Activated CD8-positive, alpha-beta memory T cell treated with anti-CD3 and anti-CD28 coated beads, Interleukin-2, amount 10 ng/mL, durations not matched to agents 7 days and 5 days (primary cell): ENCODE results near the gene CLDN15. TPM values are rescaled to one million over a fixed set of nuclear protein-coding genes. Genes with fewer than 3 reads are reported as not detected.
A peak's percentile ranks its signal among the peaks of the same experiment; 100 is the strongest.
"Not testable (repeated sequence)": the region's sequence is repeated elsewhere in the genome, so short reads cannot be mapped to it uniquely, and the experiment has no call there.

Source experiments
- ATAC-seq: fragments of 150-1000 bp; cut with Tn5 transposase; one replicate; pipeline ENCODE4 v1.10.0; 2021; ENCODE audit warnings: moderate library complexity
- CTCF ChIA-PET: fragments of 350-600 bp; sonication (Branson Sonifier 250); formaldehyde crosslinking; loops from one replicate; lab custom pipeline; 2021; ENCODE audit warnings: antibody characterized with exemption; lab: Charles Lee
- DNase-seq: peaks from one replicate; pipeline ENCODE4 v3.0.0-alpha.2; 2020
- H3K27ac Mint-ChIP-seq: one replicate; pipeline ENCODE4 v1.8.0; 2021; ENCODE audit warnings: mild to moderate bottlenecking, mixed read lengths
- H3K27me3 Mint-ChIP-seq: one replicate; pipeline ENCODE4 v1.8.0; 2021; ENCODE audit warnings: mixed read lengths
- H3K36me3 Mint-ChIP-seq: one replicate; pipeline ENCODE4 v1.8.0; 2021; ENCODE audit warnings: mild to moderate bottlenecking, mixed read lengths
- H3K4me1 Mint-ChIP-seq: one replicate; pipeline ENCODE4 v1.8.0; 2021; ENCODE audit warnings: mixed read lengths
- H3K4me3 Mint-ChIP-seq: one replicate; pipeline ENCODE4 v1.8.0; 2021; ENCODE audit warnings: mild to moderate bottlenecking, moderate library complexity, mixed read lengths
- H3K9me3 Mint-ChIP-seq: one replicate; pipeline ENCODE4 v1.8.0; 2022; ENCODE audit warnings: low read depth, mixed read lengths
- total RNA-seq, 2 experiments: library from RNA; stranded (reverse); gene quantifications; one replicate each; pipeline ENCODE4 v1.2.3, GENCODE V29; 2021

Gene CLDN15
- total RNA-seq, 2 experiments from 2014 or later, result 21.6 TPM

GRCh38 chr7:101264102-101264706 is 26.6 kb upstream of the CLDN15 start:
- H3K27ac Mint-ChIP-seq, DNase-seq, H3K4me3 Mint-ChIP-seq, H3K9me3 Mint-ChIP-seq, H3K27me3 Mint-ChIP-seq, ATAC-seq, H3K4me1 Mint-ChIP-seq, H3K36me3 Mint-ChIP-seq: not testable (repeated sequence)
- CTCF ChIA-PET, result interaction anchor here (0.8 to 1.6 kb wide), 3 partner anchors 10 to 120 kb away, joined by 3 to 5 read pairs (median 3); no protein-coding TSS in a partner anchor

GRCh38 chr7:101258243-101258731 is 20.7 kb upstream of the CLDN15 start:
- no peaks in the 10 kb centered on the region for H3K36me3 Mint-ChIP-seq
- no peak for DNase-seq
- no peaks in the 10 kb centered on the region for H3K4me1 Mint-ChIP-seq
- H3K27me3 Mint-ChIP-seq, result no peaks in the 10 kb centered on the region
- H3K9me3 Mint-ChIP-seq, result no peaks in the 10 kb centered on the region
- no peak overlapping the region for H3K27ac Mint-ChIP-seq
- H3K4me3 Mint-ChIP-seq, result no peak overlapping the region
- ATAC-seq, result no peak
- CTCF ChIA-PET, result interaction anchor here (0.7 to 1.6 kb wide), 4 partner anchors 15 to 918 kb away, joined by 3 to 9 read pairs (median 4); no protein-coding TSS in a partner anchor

GRCh38 chr7:101255796-101256195 is 18.2 kb upstream of the CLDN15 start:
- no peak for DNase-seq
- Mint-ChIP-seq H3K4me3 (no peak overlapping the region), H3K9me3 (no peaks in the 10 kb centered on the region), H3K27me3 (no peaks in the 10 kb centered on the region), H3K4me1 (peaks cover 13% of the 10 kb centered on the region), H3K27ac (no peak overlapping the region), H3K36me3 (peaks cover 7% of the 10 kb centered on the region)
- CTCF ChIA-PET, result interaction anchor here (1.3 to 1.4 kb wide), 3 partner anchors 12 to 112 kb away, joined by 3 to 4 read pairs (median 4); partner anchors contain the start of gene ZNHIT1
- ATAC-seq, result no peak

GRCh38 chr7:101253199-101253598 is 15.6 kb upstream of the CLDN15 start:
- not testable (repeated sequence) for H3K27ac Mint-ChIP-seq, H3K9me3 Mint-ChIP-seq, H3K4me3 Mint-ChIP-seq, H3K27me3 Mint-ChIP-seq, ATAC-seq, DNase-seq
- H3K36me3 Mint-ChIP-seq, result peaks cover 15% of the 10 kb centered on the region
- CTCF ChIA-PET, result interaction anchor here (0.6 to 2.8 kb wide), 4 partner anchors 9 to 115 kb away, joined by 4 to 17 read pairs (median 12); partner anchors contain the start of genes PLOD3 and ZNHIT1
- peaks cover 22% of the 10 kb centered on the region for H3K4me1 Mint-ChIP-seq

DNA sequence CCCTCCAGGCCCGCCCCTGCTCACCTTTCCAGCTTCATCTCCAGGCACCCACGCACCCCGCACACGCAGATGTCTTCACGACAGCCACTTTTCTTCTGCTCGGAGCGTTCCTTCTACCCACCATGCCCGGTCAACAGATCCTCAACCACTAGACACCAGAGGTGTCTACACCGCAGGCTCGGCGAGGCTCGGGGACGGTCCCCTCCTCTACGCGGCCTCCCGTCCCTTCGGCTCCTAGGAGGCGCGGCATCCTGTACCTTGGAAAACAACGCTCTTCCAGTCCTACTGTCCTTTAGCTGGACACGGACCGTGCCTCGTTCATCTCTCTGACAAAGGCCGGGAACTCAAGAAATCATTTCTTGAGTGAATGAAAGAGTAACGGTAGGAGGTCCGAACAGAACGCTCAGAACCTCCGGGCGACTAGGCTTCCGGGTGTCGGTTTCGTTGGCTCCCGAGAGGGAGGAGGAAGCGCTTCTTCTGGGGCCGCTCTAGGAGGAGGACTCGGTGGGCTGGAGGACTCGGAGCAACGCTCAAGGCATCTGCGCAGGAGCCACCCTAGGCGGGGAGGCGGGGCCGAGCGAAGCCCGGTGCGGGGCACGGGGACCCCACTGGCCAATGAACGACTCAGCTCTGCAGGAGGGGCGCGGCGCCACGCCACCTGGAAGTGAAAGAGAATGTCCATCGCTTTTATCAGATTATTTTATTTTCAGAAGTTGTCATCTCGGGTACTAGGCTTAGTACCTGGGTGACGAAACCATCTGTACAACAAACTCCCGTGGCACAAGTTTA is 14.5 kb upstream of the CLDN15 start:
- peak; percentile 100 for ATAC-seq
- Mint-ChIP-seq H3K27me3 (no peaks in the 10 kb centered on the region), H3K9me3 (no peaks in the 10 kb centered on the region), H3K4me1 (peaks cover 28% of the 10 kb centered on the region), H3K4me3 (peak overlapping the region; percentile 89), H3K27ac (peak overlapping the region; percentile 92), H3K36me3 (peaks cover 18% of the 10 kb centered on the region)
- peak; percentile 100 for DNase-seq
- CTCF ChIA-PET, result interaction anchor here (0.7 to 2.8 kb wide), 9 partner anchors 8 to 363 kb away, joined by 3 to 17 read pairs (median 4); partner anchors contain the start of genes PLOD3, UFSP1 and ZNHIT1

DNA sequence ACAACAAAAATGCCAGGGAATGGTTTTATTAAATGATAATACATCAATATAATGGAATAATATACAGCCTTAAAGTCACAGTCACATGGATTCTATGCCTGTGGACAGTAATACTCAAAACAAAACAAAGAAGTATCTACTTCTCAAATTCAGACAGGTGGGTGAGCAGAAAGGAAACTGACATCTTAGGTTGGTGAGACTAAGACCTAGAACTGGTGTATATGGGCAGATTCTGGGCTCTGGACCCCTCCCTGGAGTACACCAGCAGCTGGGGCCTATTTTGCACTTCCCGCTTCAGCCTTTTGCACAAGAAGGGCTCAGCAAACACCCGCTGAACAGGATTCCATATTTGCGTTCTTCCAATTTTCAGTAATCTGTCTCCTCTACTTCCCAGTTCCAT is 12.7 kb upstream of the CLDN15 start:
- Mint-ChIP-seq H3K9me3 (no peaks in the 10 kb centered on the region), H3K27me3 (no peaks in the 10 kb centered on the region), H3K4me3 (peak overlapping the region; percentile 89), H3K27ac (peak overlapping the region; percentile 34), H3K36me3 (peaks cover 25% of the 10 kb centered on the region), H3K4me1 (peaks cover 36% of the 10 kb centered on the region)
- no peak for ATAC-seq
- CTCF ChIA-PET, result interaction anchor here (0.7 to 2.8 kb wide), 3 partner anchors 32 to 232 kb away, joined by 3 to 17 read pairs (median 4); partner anchors contain the start of genes PLOD3 and ZNHIT1
- no peak for DNase-seq

DNA sequence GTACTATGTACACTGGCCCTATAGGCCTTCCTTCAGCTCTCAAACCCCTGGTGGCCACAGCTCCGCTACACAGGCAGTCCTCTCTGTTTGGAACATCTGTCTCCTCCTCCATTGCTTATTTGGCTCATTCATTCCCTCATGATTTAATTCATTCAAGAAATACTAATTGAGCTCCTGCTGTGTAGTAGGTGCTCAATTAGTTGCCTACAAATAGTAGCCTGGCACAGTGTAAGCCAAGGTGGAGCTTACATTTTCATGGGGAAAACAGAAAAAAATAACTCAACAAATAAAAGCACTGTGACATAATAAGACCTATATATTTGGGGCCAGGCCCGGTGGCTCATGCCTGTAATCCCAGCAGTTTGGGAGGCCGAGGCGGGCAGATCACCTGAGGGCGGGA is 10.7 kb upstream of the CLDN15 start:
- CTCF ChIA-PET, result interaction anchor here (0.9 to 1.4 kb wide), 2 partner anchors 30 to 43 kb away, joined by 3 to 5 read pairs; partner anchors contain the start of gene ZNHIT1
- no peak for ATAC-seq
- no peak overlapping the region for H3K4me3 Mint-ChIP-seq

DNA sequence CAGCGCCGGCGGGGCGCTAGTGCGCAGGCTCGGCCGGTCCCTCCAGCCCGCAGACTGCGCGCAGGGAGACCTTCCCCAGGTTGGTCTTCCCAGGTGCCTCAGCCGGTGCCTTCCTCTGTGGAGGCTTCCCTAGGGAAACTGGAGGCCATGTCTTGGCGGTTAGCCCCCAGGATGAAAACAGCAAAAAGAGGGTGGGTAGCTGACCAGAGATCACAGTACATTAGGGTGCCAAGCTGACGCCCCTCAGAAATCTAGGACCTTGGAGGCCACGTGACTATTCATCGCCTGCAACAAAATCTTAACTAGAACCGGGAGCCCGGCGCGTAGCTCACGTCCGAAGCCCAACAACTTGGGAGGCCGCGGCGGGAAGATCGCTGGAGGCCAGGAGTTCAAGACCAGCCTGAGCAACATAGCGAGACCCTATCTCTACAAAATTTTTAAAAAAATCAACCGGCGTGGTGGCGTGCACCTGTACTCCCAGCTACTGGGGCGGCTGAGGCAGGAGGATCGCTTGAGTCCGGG is 7.6 kb upstream of the CLDN15 start:
- Mint-ChIP-seq H3K4me1 (peaks cover 34% of the 10 kb centered on the region), H3K9me3 (no peaks in the 10 kb centered on the region), H3K27me3 (no peaks in the 10 kb centered on the region), H3K4me3 (peak overlapping the region; percentile 91), H3K36me3 (peaks cover 15% of the 10 kb centered on the region), H3K27ac (peak overlapping the region; percentile 94)
- DNase-seq (no peak), ATAC-seq (no peak)
- CTCF ChIA-PET, result interaction anchor here (0.5 to 5.3 kb wide), 10 partner anchors 19 to 101 kb away, joined by 3 to 69 read pairs (median 10); partner anchors contain the start of genes IFT22, PLOD3 and ZNHIT1

More for the DNA sequence above, 10.7 kb upstream of the CLDN15 start:
- no peak for DNase-seq
- no peaks in the 10 kb centered on the region for H3K9me3 Mint-ChIP-seq
- H3K36me3 Mint-ChIP-seq, result peaks cover 26% of the 10 kb centered on the region
- H3K27ac Mint-ChIP-seq, result no peak overlapping the region
- no peaks in the 10 kb centered on the region for H3K27me3 Mint-ChIP-seq
- H3K4me1 Mint-ChIP-seq, result peaks cover 49% of the 10 kb centered on the region

DNA sequence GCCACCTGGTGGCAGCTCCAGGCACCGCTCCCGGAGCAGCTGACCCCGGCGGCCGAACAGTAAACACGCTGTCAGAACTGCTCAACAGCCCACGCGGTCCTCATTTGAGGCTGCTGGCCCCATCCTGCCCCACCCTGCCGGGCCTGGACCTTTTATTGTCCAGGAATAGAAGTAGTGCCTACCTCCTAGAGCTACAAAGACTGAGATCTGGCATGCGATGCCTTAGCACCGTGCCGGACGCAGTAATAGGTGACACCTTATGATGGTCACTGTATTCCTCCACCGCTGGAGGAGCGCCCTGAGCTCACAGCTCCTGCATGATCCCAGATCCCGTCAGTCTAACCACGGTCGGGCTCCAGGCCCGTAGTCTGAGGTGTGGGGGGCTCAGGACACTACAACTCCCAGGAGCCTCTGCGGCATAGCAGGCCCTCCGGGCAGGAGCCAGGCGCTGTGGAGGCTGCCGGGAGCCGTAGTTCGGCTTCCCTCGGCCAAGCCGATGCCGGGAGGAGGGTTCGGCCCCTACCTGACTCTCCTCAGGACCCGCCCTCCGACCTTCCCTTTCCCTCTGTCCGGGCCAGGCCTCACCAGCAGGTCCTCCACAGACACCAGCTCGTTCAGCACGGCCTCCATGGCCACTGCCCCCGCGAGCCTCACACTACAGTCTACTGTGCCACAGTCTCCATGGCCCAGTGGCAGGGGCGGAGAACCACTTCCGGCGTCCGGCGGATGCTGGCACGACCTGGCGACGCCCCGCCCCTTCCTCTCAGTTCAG is 7.0 kb upstream of the CLDN15 start, which contains the start of gene FIS1:
FIS1 (minus strand) TSS at position 707 of the 772 bp plus-strand sequence; CDS start at position 630, 77 bp downstream.
- CTCF ChIA-PET, result interaction anchor here (0.5 to 5.3 kb wide), 23 partner anchors 8 to 159 kb away, joined by 3 to 69 read pairs (median 7); partner anchors contain the start of genes IFT22, PLOD3, TRIM56 and VGF
- H3K36me3 Mint-ChIP-seq, result peaks cover 12% of the 10 kb centered on the region
- ATAC-seq (peak; percentile 97), DNase-seq (peak; percentile 95)
- H3K4me1 Mint-ChIP-seq, result peaks cover 31% of the 10 kb centered on the region
- H3K9me3 Mint-ChIP-seq, result no peaks in the 10 kb centered on the region
- peak within 1 kb of the TSS; percentile 91 for H3K4me3 Mint-ChIP-seq
- no peaks in the 10 kb centered on the region for H3K27me3 Mint-ChIP-seq
- H3K27ac Mint-ChIP-seq, result peak within 1 kb of the TSS; percentile 94

DNA sequence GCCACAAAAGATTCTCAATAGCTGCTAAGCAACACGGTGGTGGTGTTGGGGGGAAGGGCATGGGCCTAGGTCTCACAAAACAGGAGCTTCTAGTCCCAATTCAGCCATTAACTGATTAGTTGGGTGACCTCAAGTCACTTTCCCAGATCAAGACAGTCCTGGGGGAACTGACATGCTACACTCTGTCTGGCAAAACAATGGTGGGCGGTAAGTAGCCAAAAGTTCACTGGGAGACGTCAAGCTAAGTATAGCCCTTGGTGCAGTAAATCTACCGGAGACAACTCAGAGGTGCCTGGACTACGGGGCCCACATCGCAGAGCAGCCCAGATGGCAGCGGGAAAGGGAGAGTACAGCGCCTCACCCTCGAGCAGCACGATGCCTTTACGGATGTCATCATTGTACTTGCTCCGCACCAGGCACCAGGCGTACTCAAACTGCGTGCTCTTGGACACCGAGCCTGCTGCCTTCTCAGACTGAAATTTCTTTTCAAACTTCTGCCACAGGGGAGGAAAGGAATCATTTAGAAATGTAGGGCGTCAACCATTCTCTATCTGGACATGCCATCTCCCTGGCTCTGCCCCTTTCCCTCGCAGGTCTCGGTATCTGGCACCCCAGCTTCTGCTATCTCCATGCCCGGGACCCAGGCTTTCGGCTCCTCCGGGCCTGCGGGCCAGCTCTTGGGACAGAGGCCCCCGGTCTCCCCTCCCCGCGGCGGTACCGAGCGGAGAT is 6.2 kb upstream of the CLDN15 start:
- Mint-ChIP-seq H3K36me3 (peaks cover 12% of the 10 kb centered on the region), H3K27ac (peak overlapping the region; percentile 94), H3K9me3 (no peaks in the 10 kb centered on the region), H3K4me3 (peak overlapping the region; percentile 91), H3K4me1 (peaks cover 31% of the 10 kb centered on the region), H3K27me3 (no peaks in the 10 kb centered on the region)
- ATAC-seq, result no peak
- no peak for DNase-seq
- CTCF ChIA-PET, result interaction anchor here (0.7 to 5.3 kb wide), 23 partner anchors 9 to 158 kb away, joined by 3 to 69 read pairs (median 7); partner anchors contain the start of genes IFT22, PLOD3, TRIM56 and VGF

DNA sequence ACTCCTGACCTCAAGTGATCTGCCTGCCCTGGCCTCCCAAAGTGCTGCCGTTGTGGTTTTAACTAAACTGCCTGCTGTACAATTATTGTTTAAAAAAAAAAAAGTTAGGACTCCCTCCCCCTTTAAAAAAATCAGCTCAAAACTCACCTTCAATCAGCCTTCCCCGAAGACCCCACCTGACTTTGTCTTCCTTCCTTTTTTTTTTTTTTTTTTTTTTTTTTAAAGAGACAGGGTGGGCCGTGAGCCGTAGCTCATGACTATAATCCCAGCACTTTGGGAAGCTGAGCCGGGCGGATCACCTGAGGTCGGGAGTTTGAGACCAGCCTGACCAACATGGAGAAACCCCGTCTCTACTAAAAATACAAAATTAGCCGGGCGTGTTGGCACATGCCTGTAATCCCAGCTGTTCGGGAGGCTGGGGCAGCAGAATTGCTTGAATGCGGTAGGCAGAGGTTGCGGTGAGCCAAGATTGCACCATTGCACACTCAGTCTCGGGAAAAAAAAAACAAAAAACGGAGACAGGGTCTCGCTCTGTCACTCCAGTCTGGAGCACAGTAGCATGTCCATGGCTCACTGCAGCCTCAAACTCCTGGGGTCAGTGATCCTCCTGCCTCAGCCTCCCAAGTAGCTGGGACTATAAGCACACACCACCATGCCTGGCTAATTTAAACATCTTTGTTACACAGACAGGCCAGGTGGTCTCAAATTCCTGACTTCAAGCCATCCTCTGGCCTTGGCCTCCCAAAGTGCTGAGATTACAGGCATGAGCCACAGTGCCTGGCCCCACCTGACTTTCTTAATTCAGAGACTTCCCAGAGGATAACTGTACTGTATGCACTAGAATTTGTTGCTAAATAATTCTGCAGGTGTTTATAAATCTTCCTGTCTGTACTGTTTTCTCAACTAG is 4.1 kb upstream of the CLDN15 start:
- CTCF ChIA-PET, result interaction anchor here (5.3 kb wide), 1 partner anchor 24 kb away, joined by 69 read pairs; the partner anchor contains the start of genes PLOD3 and ZNHIT1
- Mint-ChIP-seq H3K36me3 (peaks cover 7% of the 10 kb centered on the region), H3K4me1 (peaks cover 24% of the 10 kb centered on the region), H3K27me3 (no peaks in the 10 kb centered on the region), H3K27ac (no peak overlapping the region), H3K9me3 (no peaks in the 10 kb centered on the region), H3K4me3 (no peak overlapping the region)
- DNase-seq (no peak), ATAC-seq (no peak)
